ENCODE results near the gene ADCY2. TPM values are rescaled to one million over a fixed set of nuclear protein-coding genes. Genes with fewer than 3 reads are reported as not detected.

The ADCY2 gene
- total and polyA plus RNA-seq, 2 experiments from 2014 or later, result 23.8 to 74.9 TPM

- Histone ChIP-seq H2AFZ (no peak overlapping the region), H3K36me3 (ENCODE audit: insufficient read depth) (no peaks in the 10 kb centered on the region; the same call in 1 of the 2 replicates), H3K27me3 (ENCODE audit: insufficient read depth) (no peaks in the 10 kb centered on the region), H3K9me2 (ENCODE audit: insufficient read depth) (no peaks in the 10 kb centered on the region), H3K79me2 (replicated peaks; ENCODE audit: insufficient read depth) (peaks cover 91% of the 10 kb centered on the region), H3F3A (replicated peaks; ENCODE audit: low read depth) (no peaks in the 10 kb centered on the region), H3K4me2 (peak overlapping the region; percentile 81), H3K4me3 (peak overlapping the region; percentile 95), H3K27ac (ENCODE audit: low read depth) (0 out of 2 replicates have a peak overlapping the region, but pooled peaks have one; percentile 22), H3K4me1 (ENCODE audit: insufficient read depth) (peaks cover 56% of the 10 kb centered on the region), H4K20me1 (replicated peaks; ENCODE audit: insufficient read depth) (peaks cover 11% of the 10 kb centered on the region; the same call in 1 of the 2 replicates)
- no peaks in the 10 kb centered on the region for H3K9me3 Mint-ChIP-seq
- peaks cover 18% of the 10 kb centered on the region for H3K27me3 Mint-ChIP-seq (ENCODE audit: insufficient read depth, low read depth, poor library complexity)
- H3K36me3 Mint-ChIP-seq (ENCODE audit: low read depth), result peaks cover 7% of the 10 kb centered on the region; the same call in 1 of the 3 replicates
- peak overlapping the region; percentile 87 for H3K4me3 Mint-ChIP-seq
- no peak for DNase-seq (ENCODE audit: low spot score)
- no peak for ATAC-seq
- no peak for TF ChIP-seq ZNF462 (CRISPR knock-in tag; IDR thresholded peaks at IDR 0.05)
- no peak for TF ChIP-seq CREB1 (CRISPR knock-in tag; IDR thresholded peaks at IDR 0.05; ENCODE audit: low read depth)
- TF ChIP-seq EZH2 (IDR thresholded peaks at IDR 0.05; ENCODE audit: low read depth, unreplicated experiment), result no peak
- TF ChIP-seq REST (IDR thresholded peaks at IDR 0.05; ENCODE audit: unreplicated experiment), result no peak
- no peak for TF ChIP-seq NANOG (IDR thresholded peaks at IDR 0.05; ENCODE audit: borderline replicate concordance)
- no peak for TF ChIP-seq ETS1 (IDR thresholded peaks at IDR 0.05)
- peaks cover 57% of the 10 kb centered on the region for H3K4me1 Mint-ChIP-seq
- no peak overlapping the region; the same call in 1 of the 2 replicates for H3K27ac Mint-ChIP-seq
Observed at GRCh38 chr5:7398596-7399280, 2.8 kb downstream of the ADCY2 start.

Data from GM23338 (cell line).